D721Med (cell line): ENCODE results near the gene PYGO1.

ENCODE experiments used
- DNase-seq: peaks from one replicate; pipeline ENCODE4 v3.0.0; 2011; ENCODE audit warnings: low spot score; ENCODE audit not compliant: insufficient read length
- FAIRE-seq: peaks from 2 replicates; lab custom pipeline; 2011; peaks lifted over from hg19 to GRCh38; lab: Jason Lieb, UNC
- TF ChIP-seq, protein P1 (sequence below): IDR thresholded peaks from 2 replicates; pipeline ENCODE4 v1.5.1; 2012; ENCODE audit warnings: mild to moderate bottlenecking, control low read depth; ENCODE audit not compliant: insufficient read depth; ENCODE audit errors: missing control alignments

PYGO1 gene

DNA sequence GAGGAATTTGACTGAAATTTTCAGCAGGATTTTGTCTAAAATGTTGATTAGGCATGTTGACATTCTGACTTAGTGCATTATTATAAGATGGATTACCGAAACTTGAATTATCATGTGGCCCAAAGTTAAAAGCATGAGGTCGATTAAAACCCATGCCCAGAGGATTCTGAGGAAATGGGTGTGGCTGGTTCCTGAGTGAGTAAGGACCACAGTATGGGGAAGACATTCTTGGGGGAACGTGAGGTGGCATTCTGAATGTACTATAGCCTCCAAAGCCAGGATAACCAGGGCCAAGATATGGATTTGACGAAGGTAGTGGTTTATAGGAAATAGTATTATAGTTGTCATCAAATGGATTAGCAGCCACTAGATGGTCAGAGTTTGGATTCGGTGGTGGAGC, 41.4 kb downstream of the PYGO1 start:
- DNase-seq (no peak), FAIRE-seq (no peak)
- TF ChIP-seq, protein P1, sequence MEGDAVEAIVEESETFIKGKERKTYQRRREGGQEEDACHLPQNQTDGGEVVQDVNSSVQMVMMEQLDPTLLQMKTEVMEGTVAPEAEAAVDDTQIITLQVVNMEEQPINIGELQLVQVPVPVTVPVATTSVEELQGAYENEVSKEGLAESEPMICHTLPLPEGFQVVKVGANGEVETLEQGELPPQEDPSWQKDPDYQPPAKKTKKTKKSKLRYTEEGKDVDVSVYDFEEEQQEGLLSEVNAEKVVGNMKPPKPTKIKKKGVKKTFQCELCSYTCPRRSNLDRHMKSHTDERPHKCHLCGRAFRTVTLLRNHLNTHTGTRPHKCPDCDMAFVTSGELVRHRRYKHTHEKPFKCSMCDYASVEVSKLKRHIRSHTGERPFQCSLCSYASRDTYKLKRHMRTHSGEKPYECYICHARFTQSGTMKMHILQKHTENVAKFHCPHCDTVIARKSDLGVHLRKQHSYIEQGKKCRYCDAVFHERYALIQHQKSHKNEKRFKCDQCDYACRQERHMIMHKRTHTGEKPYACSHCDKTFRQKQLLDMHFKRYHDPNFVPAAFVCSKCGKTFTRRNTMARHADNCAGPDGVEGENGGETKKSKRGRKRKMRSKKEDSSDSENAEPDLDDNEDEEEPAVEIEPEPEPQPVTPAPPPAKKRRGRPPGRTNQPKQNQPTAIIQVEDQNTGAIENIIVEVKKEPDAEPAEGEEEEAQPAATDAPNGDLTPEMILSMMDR: no peak

DNA sequence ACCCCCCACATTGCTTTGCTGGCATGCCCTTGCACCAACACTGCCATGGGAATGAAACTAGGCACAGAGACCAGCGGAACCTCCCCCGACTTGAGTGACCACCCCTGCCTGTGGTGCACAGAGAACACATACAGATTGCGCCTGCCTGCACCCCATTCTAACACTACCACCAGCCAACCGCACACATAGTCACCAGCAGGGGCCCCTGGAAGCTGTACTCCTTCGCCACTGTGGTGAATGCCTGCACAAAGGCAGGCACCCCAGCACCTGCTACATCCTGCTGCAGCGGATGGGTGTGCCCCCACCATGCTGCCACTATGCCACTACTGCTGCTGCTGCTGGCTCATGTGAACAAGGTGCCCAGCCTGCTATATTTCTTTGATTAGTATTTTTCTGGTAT, 52.7 kb downstream of the PYGO1 start:
- FAIRE-seq (no peak), DNase-seq (no peak)
- TF ChIP-seq, protein P1: no peak

DNA sequence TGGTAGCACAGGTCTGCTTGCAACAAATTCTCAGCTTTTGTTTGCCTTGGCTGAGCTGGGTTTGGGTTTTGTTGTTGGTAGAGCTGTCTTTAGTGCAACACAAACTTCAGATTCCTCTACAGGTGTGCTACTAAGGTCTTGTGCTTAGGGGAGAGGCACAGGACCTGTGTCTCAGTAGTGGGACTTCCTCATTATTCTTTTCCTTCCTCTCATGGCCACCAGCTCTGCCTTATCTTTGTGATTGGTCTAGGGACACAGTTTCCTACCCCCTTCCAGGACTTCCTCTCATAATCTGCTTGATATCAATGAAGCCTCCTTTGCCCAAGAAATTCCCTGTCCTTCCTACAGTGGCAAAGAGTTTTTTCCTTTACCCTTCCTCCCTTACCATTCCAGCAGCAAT, 55.2 kb downstream of the PYGO1 start:
- no peak for DNase-seq

DNA sequence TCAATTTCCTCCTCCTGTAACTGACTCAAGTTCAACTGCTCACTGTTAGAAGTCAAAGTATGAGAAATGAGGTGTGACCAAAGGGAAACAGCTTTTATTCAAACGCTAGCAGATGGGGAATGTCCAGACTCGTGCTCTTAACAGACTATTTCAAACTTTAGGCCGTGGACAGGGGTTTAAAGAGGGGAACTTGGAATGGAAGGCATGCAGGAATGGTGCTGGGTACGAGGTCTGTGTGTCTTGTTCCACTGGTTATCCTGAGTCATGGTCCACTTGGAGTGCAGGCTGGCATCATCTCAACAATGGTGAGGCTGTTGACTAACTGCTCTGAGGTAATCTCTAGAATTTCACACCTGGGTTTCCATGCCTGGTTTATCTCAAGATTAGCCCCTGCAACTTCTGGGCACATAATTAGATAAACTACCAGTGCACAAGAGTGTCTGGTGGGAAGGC, 57.3 kb downstream of the PYGO1 start:
- TF ChIP-seq, protein P1: no peak
- DNase-seq: no peak
- no peak for FAIRE-seq

More for the DNA sequence above, 55.2 kb downstream of the PYGO1 start:
- no peak for FAIRE-seq
- TF ChIP-seq, protein P1: no peak

DNA sequence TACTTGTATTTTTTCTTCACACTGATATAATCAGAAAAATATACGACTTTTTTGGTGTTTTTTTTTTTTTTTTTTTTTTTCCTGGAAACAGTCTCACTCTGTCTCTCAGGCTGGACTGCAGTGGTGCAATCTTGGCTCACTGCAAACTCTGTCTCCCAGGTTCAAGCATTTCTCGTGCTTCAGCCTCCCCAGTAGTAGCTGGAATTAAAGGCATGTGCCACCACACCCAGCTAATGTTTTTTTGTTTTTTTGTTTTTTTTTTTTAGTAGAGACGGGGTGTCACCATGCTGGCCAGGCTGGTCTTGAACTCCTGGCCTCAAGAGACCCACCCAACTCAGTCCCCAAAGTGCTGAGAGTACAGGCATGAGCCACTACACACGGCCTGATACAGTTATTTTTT, 59.3 kb downstream of the PYGO1 start:
- FAIRE-seq (no peak), DNase-seq (no peak)
- TF ChIP-seq, protein P1: no peak

DNA sequence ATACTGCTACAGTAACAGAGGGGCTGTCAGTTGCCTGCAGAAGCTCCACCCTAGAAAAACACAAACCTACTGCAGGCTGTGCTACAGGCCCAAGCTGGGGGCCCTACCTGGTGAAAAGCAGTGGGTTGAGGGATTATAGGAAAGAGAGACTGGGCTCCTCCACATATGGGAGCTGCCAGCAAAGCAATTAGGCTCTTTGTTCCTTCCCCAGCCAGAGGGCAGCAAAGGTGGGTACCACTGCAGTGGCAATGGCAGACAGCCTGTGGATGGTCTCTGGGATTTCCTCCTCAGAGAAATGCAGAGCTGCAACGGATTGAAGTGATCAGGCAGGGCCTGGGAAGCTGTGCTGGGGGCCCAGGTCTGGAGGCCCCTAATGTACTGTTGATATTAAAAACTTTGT, 61.0 kb downstream of the PYGO1 start:
- TF ChIP-seq, protein P1: no peak
- FAIRE-seq (no peak), DNase-seq (no peak)

DNA sequence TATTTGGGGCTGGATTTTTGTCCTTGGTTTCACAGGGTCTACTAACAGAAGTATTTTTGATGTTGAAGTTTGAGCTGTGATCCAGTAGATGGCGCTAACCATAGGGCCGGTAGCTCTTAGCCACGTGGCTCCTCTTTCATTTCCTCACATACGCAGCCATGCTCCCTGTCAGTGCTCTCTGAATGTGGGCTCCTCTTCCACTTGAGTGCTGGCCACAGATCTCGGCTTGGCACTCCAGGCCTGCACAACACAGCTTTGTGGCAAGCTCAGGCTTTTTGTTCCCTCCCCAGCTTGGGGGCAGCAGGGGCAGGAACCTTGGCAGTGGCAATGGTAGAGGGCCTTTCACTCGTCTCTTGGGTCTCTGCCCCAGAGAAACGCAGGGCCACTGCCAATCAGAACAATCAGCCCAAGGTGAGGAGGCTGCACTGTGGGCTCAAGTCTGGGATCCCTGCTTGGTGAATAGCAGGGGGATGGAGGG, 61.5 kb downstream of the PYGO1 start:
- FAIRE-seq: peak; percentile 88
- DNase-seq: no peak
- TF ChIP-seq, protein P1: peak; percentile 62
